SU-DHL-6 (cell line): Measurements from ENCODE around the gene AGRN.

Experiments used
- EZH2phosphoT487 ChIP-seq: fragments of 200-600 bp; sonication (generic), shearing (Covaris generic); conservative IDR thresholded peaks from 2 replicates; pipeline ENCODE4 v1.6.1; 2018; ENCODE audit warnings: mild to moderate bottlenecking, antibody characterized with exemption, low read length, moderate library complexity, mixed read lengths
- TF ChIP-seq, protein P1 (sequence below): fragments of 200-600 bp; sonication (generic); IDR thresholded peaks from one replicate; pipeline ENCODE4 v1.5.1; 2017; ENCODE audit warnings: antibody characterized with exemption, mild to moderate bottlenecking, low read length, moderate library complexity; ENCODE audit not compliant: insufficient read depth, poor library complexity, severe bottlenecking

GRCh38 chr1:1080951-1081310 is 61.0 kb downstream of the AGRN start:
- TF ChIP-seq, protein P1, sequence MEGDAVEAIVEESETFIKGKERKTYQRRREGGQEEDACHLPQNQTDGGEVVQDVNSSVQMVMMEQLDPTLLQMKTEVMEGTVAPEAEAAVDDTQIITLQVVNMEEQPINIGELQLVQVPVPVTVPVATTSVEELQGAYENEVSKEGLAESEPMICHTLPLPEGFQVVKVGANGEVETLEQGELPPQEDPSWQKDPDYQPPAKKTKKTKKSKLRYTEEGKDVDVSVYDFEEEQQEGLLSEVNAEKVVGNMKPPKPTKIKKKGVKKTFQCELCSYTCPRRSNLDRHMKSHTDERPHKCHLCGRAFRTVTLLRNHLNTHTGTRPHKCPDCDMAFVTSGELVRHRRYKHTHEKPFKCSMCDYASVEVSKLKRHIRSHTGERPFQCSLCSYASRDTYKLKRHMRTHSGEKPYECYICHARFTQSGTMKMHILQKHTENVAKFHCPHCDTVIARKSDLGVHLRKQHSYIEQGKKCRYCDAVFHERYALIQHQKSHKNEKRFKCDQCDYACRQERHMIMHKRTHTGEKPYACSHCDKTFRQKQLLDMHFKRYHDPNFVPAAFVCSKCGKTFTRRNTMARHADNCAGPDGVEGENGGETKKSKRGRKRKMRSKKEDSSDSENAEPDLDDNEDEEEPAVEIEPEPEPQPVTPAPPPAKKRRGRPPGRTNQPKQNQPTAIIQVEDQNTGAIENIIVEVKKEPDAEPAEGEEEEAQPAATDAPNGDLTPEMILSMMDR: no peak
- TF ChIP-seq EZH2phosphoT487: no peak
